NAMALWA (cell line): ENCODE results near the gene PRRT2.
A peak's percentile ranks its signal among the peaks of the same experiment; 100 is the strongest.
"Not testable (repeated sequence)": the region's sequence is repeated elsewhere in the genome, so short reads cannot be mapped to it uniquely, and the experiment has no call there.

Source experiments
- DNase-seq: peaks from one replicate; pipeline ENCODE4 v3.0.0-alpha.2; 2015; ENCODE audit warnings: low spot score

PRRT2 gene

DNA sequence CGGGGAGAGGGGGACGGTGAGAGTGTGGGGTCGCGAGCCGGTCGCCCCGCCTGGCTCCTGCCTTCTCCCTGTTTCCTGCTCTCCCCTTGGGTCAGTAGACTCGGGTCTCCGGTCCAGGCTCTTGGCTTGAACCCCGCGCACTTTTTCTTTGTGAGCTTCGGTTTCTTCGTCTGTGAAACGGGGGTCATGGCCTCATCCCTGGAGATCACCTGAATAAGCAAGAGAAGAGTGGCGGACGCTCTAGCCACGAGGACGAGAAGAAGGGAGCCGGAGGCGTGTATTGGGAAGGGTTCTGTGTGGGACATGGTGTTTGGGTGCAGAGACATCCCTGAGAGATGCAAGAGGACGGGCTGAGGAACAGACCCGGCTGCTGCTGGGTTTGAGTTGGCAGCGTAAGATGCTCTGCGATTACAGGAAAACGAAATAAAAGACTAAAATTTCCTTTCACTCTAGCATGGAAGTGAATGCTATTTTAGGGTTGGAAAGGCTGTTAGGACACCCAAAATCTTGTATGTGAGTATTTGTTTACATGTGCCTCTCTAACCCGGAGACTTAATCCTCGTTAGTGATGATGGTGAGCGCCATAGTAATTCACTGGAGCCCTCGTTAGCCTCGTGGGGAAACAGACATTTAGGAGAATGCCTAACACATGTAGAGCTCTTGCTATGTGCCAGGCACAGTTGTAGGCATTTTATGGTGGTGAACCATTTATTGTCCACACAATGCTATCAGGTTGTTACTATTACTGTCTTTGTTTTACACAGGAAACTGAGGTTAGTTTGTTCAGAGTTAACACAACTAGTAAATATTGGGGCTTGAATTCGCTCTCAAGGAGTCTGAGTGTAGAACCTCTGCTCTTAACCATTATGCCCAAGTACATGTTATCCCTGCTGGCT, 20.8 kb upstream of the PRRT2 start:
- DNase-seq: peak; percentile 48

DNA sequence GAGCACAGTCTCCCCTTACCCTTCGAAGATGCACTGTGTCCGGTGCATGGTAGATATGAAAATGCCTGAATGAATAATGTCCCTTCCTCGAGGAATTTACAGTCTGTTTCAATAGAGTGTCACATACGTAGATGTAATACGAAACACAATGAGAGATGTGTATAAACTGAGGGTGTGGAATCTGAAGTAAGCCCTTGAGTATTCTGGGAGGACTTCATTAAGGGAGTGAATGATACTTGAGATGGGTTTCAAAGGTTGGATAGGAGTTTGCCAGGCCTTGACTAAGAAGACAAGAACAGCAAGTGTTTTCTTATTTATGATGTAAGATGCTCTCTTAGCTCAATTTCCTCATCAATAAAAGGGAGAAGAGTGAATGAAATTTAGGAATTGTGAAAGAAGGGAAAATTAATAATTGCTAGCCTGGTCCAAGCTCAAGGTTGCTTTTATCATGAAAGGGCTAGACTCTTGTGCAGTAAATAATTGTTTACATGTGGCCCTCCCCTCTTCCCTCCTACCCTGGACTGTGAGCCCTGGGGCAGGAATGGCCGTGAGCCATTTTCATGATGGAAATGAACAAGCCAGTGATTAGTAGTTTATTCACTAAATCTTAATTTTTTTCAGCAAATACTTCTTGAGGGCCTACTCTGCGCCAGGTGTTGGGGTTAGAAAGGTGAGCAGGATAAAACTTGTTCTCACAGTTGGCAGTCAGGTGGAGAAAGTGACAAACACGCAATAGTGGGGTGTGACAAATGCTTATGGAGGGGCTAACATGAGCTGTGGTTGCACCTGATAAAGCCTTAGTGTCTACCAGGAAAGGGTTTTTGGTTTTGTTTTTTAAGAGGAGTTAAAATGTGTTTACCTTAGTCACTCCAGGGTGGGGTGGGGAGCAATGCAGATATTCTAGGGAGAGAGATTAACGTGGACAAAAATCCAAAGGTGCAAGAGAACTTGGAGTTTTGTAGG, 19.9 kb upstream of the PRRT2 start:
- no peak for DNase-seq

DNA sequence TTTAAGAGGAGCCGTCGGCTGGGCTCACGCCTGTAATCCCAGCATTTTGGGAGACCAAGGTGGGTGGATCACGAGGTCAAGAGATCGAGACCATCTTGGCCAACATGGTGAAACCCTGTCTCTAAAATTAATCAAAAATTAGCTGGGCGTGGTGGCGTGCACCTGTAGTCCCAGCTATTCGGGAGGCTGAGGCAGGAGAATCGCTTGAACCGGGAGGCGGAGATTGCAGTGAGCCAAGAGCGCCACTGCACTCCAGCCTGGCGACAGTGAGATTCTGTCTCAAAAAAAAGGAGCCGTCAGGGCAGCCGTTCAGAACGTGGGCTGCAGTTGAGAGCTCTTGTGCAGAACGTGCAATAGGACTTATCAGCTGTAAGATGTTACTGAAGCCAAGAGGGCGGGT, 18.8 kb upstream of the PRRT2 start:
- DNase-seq: not testable (repeated sequence)

DNA sequence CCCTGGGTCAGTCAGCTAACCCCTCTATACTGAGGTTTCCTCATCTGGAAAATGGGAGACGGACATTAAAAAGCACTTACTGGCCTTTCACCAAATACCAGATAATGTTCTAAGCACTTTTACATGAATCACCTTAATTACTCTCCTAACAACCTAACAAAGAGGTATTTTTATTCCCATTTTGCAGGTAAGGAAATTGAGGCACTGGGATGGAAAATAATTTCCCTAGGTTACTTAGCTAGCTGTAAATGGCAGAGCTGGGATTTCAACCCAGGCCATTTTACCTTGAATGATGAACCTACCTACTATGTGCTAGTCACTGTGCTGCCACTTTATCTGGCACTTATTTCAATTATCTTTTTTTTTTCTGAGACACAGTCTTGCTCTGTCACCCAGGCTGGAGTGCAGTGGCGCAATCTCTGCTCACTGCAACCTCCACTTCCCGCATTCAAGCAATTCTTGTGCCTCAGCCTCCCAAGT, 17.7 kb upstream of the PRRT2 start:
- no peak for DNase-seq

DNA sequence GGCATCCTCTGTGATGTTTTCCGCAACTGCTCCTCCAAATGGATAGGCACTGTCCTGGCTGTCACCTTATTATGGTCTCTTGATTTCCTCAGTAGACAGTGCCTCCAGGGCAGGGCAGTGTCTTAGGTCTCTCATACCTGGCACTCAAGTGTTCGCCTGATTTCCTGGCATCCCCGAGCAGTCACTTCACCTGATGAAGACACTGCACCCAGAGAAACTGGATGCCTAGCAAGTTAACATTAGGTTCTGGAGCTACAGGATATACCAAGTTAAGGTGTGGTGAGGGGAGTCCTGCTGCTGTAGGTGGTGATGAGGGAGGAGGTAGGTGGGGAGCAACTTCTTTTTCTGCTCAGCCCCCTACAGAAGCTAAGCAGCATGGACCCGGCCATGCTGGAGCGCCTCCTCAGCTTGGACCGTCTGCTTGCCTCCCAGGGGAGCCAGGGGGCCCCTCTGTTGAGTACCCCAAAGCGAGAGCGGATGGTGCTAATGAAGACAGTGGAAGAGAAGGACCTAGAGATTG, 9.5 kb upstream of the PRRT2 start:
- DNase-seq: no peak

DNA sequence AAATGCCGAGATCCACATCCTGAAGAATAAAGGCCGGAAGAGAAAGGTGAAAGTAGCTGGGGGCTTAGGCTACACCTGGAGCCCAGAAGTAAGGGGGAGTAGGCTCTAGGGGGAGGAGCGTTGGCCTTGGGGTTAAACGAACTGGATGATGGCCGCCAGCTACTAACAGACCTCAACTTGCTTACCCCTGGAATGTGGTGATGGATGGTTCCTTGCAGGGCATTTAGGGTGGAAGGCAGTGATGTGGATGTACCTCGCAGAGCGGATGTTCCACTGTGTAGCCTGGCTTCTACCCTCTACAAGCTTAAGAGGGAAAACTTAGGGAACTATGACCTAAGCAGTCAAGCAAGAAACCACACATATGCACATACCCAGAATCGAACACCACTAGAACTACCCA, 8.0 kb upstream of the PRRT2 start:
- no peak for DNase-seq

DNA sequence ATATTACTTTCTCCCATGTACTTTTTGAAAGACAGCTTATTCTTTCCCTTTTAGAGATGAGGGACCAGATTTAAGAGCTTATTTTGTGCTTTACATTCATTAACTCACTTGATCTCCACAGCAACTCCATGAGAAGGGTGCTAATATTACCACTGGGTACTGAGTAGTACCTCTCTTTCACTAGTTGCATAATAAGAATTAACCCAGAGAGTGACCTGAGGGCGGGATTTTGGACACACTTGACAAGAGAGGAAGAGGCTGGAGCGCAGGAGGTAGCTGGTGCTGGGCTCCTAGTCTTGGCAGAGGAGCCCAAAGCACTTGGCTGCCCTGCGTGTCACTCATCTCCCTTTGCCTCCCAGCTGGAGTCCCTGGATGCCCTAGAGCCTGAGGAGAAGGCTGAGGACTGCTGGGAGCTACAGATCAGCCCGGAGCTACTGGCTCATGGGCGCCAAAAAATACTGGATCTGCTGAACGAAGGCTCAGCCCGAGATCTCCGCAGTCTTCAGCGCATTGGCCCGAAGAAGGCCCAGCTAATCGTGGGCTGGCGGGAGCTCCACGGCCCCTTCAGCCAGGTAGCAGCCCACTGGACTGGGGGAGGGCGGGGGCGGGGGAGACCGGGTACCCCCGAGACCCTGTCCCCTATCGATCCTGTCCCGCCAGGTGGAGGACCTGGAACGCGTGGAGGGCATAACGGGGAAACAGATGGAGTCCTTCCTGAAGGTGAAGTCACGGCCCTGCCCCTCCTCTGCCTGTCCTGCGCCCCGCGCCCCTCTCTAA, 7.3 kb upstream of the PRRT2 start:
- peak; percentile 45 for DNase-seq

DNA sequence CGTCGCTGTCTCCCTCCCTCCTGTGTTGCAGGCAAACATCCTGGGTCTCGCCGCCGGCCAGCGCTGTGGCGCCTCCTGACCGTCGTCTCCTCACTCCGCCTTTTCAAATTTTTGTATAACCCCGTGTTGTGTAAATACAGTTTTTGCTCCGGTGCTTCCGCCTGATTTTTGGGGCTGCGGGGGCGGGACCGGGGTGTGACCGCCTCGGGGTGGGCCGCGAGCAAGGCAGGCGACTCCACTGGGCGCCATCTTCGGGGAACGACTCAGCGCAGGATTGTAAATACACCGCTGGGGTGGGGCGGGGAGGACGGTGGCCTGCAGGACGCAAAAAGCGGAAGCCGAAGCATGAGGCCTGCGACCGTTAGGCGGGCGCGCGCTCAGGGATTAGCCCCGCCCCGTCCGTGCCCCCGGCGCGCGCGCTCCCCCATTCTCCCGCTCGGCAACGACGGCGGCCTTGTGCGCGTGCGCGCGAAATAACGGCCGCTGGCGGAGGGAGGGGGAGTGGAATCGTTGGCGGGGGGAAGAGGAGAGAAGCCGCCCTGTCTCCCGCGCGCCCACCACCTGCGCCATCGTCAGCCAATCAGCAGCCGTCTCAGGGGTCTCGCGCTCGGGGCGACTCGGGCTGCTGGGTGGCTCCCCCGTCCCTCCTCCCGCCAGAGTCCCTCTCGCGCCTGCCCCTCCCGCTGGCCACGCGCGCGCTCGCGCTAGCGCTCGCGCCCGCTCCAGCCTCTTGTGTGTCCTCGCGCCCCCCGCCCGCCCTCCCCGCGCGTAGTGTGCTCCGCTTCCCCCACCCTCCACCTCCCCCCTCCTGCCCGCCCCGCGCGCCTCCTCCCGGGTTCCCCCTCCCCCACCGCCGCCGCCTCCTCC, 6.5 kb upstream of the PRRT2 start:
- peak; percentile 98 for DNase-seq

DNA sequence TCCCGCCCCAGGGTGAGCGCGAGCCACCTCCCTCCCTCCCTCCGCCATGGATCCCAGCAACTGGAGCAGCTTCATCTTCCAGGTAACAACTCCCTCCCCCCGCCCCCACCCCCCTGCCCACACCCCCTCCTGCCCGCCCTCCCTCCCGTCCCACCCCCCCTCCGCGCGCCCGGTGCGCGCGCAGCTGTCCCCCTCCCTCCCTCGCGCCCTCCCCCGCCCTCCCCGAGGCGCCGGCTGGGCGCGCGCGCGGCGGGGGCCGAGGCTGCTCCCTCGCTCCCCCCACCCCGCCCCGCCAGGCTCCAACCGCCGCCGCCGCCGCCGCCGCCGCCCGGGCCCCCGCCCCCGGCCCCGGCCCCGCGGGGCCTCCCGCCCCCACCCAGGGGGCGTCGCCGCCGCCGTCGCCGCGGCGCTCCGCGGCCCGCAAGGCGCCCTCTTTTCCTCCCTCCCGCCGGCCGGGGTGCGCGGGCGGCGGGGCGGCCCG, 5.9 kb upstream of the PRRT2 start, which contains the start of gene MAZ:
TSS of gene MAZ (plus strand) at position 431 of the 481 bp plus-strand sequence. CDS start 173 bp downstream, outside the sequence.
- DNase-seq: no peak

DNA sequence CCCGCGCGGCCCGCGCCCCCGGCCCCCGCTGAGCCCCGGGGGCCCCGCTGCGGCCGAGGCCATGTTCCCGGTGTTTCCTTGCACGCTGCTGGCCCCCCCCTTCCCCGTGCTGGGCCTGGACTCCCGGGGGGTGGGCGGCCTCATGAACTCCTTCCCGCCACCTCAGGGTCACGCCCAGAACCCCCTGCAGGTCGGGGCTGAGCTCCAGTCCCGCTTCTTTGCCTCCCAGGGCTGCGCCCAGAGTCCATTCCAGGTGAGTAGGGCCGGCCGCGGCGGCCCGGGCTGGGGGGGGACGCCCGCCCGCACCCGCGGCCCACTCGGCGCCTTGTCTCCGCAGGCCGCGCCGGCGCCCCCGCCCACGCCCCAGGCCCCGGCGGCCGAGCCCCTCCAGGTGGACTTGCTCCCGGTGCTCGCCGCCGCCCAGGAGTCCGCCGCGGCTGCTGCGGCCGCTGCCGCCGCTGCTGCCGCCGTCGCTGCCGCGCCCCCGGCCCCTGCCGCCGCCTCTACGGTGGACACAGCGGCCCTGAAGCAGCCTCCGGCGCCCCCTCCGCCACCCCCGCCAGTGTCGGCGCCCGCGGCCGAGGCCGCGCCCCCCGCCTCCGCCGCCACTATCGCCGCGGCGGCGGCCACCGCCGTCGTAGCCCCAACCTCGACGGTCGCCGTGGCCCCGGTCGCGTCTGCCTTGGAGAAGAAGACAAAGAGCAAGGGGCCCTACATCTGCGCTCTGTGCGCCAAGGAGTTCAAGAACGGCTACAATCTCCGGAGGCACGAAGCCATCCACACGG, 5.2 kb upstream of the PRRT2 start:
- DNase-seq: peak; percentile 71

DNA sequence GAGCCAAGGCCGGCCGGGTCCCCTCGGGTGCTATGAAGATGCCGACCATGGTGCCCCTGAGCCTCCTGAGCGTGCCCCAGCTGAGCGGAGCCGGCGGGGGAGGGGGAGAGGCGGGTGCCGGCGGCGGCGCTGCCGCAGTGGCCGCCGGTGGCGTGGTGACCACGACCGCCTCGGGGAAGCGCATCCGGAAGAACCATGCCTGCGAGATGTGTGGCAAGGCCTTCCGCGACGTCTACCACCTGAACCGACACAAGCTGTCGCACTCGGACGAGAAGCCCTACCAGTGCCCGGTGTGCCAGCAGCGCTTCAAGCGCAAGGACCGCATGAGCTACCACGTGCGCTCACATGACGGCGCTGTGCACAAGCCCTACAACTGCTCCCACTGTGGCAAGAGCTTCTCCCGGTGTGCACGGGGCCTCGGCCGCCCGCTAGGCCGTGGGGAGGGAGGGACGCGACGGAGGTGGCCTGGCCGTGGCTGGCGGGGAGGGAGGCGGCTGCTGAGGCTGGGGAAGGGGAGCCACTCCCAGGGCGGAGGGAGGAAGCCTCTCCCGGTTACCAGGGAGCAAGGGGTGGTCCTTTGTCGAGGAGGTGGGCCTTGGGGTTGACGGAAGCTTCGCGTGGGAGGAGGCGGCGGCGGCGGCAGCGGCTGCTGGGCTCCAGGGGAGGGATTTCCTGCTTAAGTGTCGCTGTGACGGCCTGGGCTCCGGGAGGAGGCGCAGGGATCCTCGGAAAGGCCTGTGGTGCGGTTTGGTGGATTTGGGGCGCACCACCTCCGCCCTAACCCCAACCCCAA, 4.4 kb upstream of the PRRT2 start:
- DNase-seq: peak; percentile 93

DNA sequence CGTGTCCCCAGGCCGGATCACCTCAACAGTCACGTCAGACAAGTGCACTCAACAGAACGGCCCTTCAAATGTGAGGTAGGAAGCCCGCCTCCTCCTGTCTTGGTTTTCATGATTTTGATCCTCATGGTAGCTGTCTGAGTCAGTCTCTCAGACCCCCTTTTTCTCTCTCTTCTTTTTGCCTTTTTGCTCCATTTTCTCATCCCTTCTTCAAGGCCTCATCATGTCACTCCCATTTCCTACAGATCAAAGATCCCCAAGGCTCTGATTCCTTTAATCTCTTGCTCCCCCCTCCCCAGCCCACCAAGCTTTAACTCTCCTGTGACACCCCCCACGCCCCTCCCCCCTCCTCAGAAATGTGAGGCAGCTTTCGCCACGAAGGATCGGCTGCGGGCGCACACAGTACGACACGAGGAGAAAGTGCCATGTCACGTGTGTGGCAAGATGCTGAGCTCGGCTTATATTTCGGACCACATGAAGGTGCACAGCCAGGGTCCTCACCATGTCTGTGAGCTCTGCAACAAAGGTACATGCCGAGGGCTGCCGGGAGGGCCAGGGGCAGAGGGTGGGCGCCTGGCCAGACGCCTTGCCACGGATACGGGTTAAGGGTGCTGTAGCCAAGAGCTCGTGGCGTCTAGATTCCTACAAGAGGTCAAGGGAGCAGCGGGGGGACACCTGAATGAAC, 3.6 kb upstream of the PRRT2 start:
- no peak for DNase-seq

DNA sequence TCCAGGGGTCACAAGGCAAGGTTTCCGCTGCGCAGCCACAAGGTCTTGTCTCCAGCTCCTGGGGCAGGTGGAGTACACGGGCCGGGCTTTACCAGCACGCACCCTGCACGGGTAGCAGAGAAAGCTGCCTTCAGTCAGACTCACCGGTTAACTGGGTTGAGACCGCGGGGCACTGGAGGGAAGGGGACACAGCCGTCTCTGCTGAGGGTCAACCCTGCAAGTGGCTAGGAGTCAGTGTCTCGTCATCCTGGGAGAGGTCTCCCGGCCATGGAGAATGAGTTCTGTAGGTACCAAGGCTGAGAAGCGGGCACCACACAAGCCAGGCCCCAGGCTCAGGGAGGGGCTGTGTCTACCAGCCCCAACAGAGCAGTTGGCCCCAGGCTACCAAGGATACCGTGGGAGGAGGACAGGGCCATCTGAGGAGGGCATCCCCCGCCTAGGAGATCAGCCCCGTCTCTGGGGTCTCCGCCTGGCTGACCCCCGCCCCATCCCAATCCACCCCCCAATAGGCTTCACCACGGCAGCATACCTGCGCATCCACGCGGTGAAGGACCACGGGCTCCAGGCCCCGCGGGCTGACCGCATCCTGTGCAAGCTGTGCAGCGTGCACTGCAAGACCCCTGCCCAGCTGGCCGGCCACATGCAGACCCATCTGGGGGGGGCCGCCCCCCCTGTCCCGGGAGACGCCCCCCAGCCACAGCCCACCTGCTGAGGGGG, 2.8 kb upstream of the PRRT2 start:
- no peak for DNase-seq

DNA sequence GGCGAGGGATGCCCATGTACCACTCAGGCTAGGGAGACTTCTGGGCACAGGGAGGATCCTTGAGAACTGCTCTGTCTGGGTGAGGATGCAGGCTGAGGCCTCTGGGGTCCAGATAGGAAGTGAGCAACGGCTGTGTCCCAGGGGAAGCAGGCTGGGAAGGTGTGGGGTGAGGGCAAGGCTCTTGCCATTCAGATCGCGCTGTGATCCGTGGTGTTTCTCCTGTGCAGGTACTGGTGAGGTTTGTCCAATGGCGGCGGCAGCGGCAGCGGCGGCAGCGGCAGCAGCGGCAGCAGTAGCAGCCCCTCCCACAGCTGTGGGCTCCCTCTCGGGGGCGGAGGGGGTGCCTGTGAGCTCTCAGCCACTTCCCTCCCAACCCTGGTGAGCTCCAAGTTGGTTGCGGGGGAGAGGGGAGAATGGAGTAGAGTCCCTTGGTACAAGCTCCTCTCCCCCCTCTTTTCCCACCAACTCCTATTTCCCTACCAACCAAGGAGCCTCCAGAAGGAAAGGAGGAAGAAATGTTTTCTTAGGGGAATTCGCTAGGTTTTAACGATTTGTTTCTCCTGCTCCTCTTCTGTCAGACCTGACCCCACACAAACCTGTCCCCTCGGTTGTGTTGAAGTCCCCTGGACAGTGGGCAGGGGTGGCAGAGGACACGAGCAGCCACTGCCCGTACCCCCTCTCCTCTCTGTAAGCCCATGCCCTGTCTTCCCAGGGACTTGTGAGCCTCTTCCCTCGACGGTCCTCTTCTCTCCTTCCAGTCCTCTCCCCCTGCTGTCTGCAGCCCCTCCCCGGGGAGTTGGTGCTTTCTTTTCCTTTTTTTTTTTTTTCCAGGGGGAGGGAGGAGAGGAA, 1.9 kb upstream of the PRRT2 start:
- no peak for DNase-seq

DNA sequence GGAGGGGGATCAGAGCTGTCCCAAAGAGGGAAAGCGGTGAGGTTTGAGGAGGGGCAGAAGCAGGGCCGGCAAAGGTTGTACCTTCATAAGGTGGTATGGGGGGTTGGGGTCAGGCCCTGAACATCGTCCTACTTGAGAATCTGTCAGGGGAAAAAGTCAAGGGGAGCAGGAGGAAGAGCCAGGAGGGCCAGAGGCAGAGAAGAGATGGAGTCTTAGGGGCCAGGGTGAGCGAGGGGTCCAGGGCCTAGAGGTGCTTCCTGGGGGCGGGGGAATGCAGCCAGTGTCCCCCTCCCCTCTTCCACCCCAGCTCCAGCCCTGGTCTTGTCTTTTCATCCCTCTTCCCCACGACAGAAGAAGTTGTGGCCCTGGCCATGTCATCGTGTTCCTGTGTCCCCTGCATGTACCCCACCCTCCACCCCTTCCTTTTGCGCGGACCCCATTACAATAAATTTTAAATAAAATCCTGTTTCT, 1.3 kb upstream of the PRRT2 start:
- DNase-seq: no peak

DNA sequence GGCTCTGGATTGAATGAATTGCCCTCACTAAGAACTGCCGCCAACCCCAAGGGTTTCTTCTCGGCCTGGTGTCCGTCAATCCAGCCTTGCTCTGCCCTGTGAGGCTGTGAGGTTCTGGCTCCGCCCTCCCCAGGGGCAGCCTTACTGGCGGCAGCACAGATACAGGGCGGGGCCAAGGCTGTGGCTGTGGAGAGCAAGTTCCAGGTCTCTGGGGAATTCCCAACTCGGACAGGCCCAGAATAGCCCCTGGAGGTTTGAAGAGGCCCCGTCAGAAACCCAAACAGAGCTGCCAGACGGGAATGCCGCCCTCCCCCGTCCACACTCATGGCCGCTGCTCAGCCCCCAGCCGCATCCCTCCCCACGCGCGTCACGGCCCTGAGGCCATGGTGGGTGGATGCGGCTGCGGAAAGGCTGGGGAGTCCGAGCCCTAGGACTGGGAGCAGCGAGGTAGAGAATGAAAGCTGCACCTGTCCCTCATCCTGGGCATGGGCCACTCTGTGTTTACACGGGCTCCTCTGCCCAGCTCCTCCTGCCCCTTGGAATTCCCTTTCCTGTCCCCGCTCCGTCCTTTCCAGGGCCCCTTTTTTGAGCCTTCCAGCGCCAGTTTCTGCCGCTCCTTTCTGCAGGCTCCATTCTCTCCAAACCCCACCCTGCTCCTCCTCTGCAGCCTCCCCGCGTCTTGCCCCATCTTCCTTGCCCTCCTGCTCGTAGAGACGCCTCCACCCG, 660 bp upstream of the PRRT2 start:
- DNase-seq: peak; percentile 83
